ENCODE results near the gene KHDC1L.
A peak's percentile ranks its signal among the peaks of the same experiment; 100 is the strongest.
"Not testable (repeated sequence)": the region's sequence is repeated elsewhere in the genome, so short reads cannot be mapped to it uniquely, and the experiment has no call there.

Gene KHDC1L

GRCh38 chr6:73204252-73204651, 21.0 kb downstream of the KHDC1L start:
- DNase-seq (ENCODE audit: low spot score): no peak

GRCh38 chr6:73203098-73203497, 22.2 kb downstream of the KHDC1L start:
- no peak for DNase-seq (ENCODE audit: low spot score)

- DNase-seq (ENCODE audit: low spot score): no peak
Observed at GRCh38 chr6:73200735-73201134, 24.6 kb downstream of the KHDC1L start.

- DNase-seq (ENCODE audit: low spot score): no peak
Observed at GRCh38 chr6:73200247-73200646, 25.0 kb downstream of the KHDC1L start.

- DNase-seq (ENCODE audit: low spot score): no peak
Observed at GRCh38 chr6:73194744-73195143, 30.6 kb downstream of the KHDC1L start.

- DNase-seq (ENCODE audit: low spot score): not testable (repeated sequence)
Observed at GRCh38 chr6:73193302-73193701, 32.0 kb downstream of the KHDC1L start.

GRCh38 chr6:73182021-73182607, 43.2 kb downstream of the KHDC1L start:
- no peak for DNase-seq (ENCODE audit: low spot score)

GRCh38 chr6:73180763-73181619, 44.3 kb downstream of the KHDC1L start:
- DNase-seq (ENCODE audit: low spot score): peak; percentile 52

GRCh38 chr6:73180076-73180738, 45.1 kb downstream of the KHDC1L start:
- no peak for DNase-seq (ENCODE audit: low spot score)

- DNase-seq (ENCODE audit: low spot score): no peak
Observed at GRCh38 chr6:73177221-73177944, 47.9 kb downstream of the KHDC1L start.

- DNase-seq (ENCODE audit: low spot score): no peak
Observed at GRCh38 chr6:73176057-73176456, 49.2 kb downstream of the KHDC1L start.

- no peak for DNase-seq (ENCODE audit: low spot score)
Observed at GRCh38 chr6:73174646-73175045, 50.6 kb downstream of the KHDC1L start.
